ENCODE measurements around the gene ISX. TPM values are rescaled to one million over a fixed set of nuclear protein-coding genes. Genes with fewer than 3 reads are reported as not detected.

Gene ISX
- total RNA-seq, 2 experiments from 2014 or later = not detected

- H3K4me1 Mint-ChIP-seq (ENCODE audit: low read depth) = no peaks in the 10 kb centered on the region
- Histone ChIP-seq H3K9me3 (ENCODE audit: control insufficient read depth in 1 of 2, insufficient read depth in 1 of 2, low read length in 2 of 2) (peaks cover 0 to 5% of the 10 kb centered on the region in 2 experiments), H3K27me3 (ENCODE audit: control insufficient read depth in 1 of 2, insufficient read depth in 2 of 2, low read length in 2 of 2) (peaks cover 0 to 4% of the 10 kb centered on the region in 2 experiments), H3K4me3 (ENCODE audit: low read length) (no peak overlapping the region), H3K27ac (ENCODE audit: low read depth in 1 of 2, low read length in 2 of 2) (no peak overlapping the region), H3K4me1 (ENCODE audit: insufficient read depth, low read length) (no peaks in the 10 kb centered on the region), H3K36me3 (ENCODE audit: insufficient read depth, low read length) (no peaks in the 10 kb centered on the region)
- H3K36me3 Mint-ChIP-seq (ENCODE audit: low read depth) = no peaks in the 10 kb centered on the region
- H3K4me3 Mint-ChIP-seq = no peak overlapping the region
- ATAC-seq (ENCODE audit: poor library complexity) (no peak), DNase-seq (no peak)
- ChIA-PET POLR2A (no interaction called here), CTCF (interaction anchor here (1.7 kb wide), 1 partner anchor 9 kb away, joined by 4 read pairs; no protein-coding TSS in a partner anchor)
- peaks cover 22% of the 10 kb centered on the region for H3K27me3 Mint-ChIP-seq
- H3K27ac Mint-ChIP-seq = no peak overlapping the region
- no peak for TF ChIP-seq CTCF (IDR thresholded peaks at IDR 0.05)
- no peaks in the 10 kb centered on the region for H3K9me3 Mint-ChIP-seq
- intact Hi-C loops (cut with DNase I, micrococcal nuclease) = no loop called here
These were observed 36.7 kb downstream of the ISX start for GRCh38 chr22:35102663-35103062.

GRCh38 chr22:35103761-35104160 is 37.8 kb downstream of the ISX start:
- no peak overlapping the region for H3K4me3 Mint-ChIP-seq
- H3K36me3 ChIP-seq (ENCODE audit: insufficient read depth, low read length) = no peaks in the 10 kb centered on the region
- peaks cover 7 to 8% of the 10 kb centered on the region in 2 experiments for H3K27me3 ChIP-seq (ENCODE audit: control insufficient read depth in 1 of 2, insufficient read depth in 2 of 2, low read length in 2 of 2)
- peaks cover 24% of the 10 kb centered on the region for H3K27me3 Mint-ChIP-seq
- no peaks in the 10 kb centered on the region for H3K4me1 Mint-ChIP-seq (ENCODE audit: low read depth)
- ChIA-PET POLR2A (no interaction called here), CTCF (no interaction called here)
- intact Hi-C loops (cut with DNase I, micrococcal nuclease) = no loop called here
- TF ChIP-seq CTCF (IDR thresholded peaks at IDR 0.05) = no peak
- peaks cover 7 to 8% of the 10 kb centered on the region in 2 experiments for H3K9me3 ChIP-seq (ENCODE audit: control insufficient read depth in 1 of 2, insufficient read depth in 1 of 2, low read length in 2 of 2)
- H3K4me1 ChIP-seq (ENCODE audit: insufficient read depth, low read length) = no peaks in the 10 kb centered on the region
- H3K9me3 Mint-ChIP-seq = no peaks in the 10 kb centered on the region
- no peak for DNase-seq
- no peak overlapping the region for H3K27ac ChIP-seq (ENCODE audit: low read depth in 1 of 2, low read length in 2 of 2)
- H3K36me3 Mint-ChIP-seq (ENCODE audit: low read depth) = no peaks in the 10 kb centered on the region
- H3K27ac Mint-ChIP-seq = no peak overlapping the region
- no peak overlapping the region for H3K4me3 ChIP-seq (ENCODE audit: low read length)
- no peak for ATAC-seq (ENCODE audit: poor library complexity)

- Mint-ChIP-seq H3K36me3 (ENCODE audit: low read depth) (no peaks in the 10 kb centered on the region), H3K4me3 (no peak overlapping the region), H3K27me3 (peaks cover 27% of the 10 kb centered on the region), H3K4me1 (ENCODE audit: low read depth) (no peaks in the 10 kb centered on the region), H3K27ac (no peak overlapping the region), H3K9me3 (peaks cover 2% of the 10 kb centered on the region)
- no peak for DNase-seq
- Histone ChIP-seq H3K27me3 (ENCODE audit: control insufficient read depth in 1 of 2, insufficient read depth in 2 of 2, low read length in 2 of 2) (peaks cover 8% of the 10 kb centered on the region in 2 experiments), H3K36me3 (ENCODE audit: insufficient read depth, low read length) (no peaks in the 10 kb centered on the region), H3K4me3 (ENCODE audit: low read length) (no peak overlapping the region), H3K9me3 (ENCODE audit: control insufficient read depth in 1 of 2, insufficient read depth in 1 of 2, low read length in 2 of 2) (peaks cover 7 to 8% of the 10 kb centered on the region in 2 experiments), H3K4me1 (ENCODE audit: insufficient read depth, low read length) (no peaks in the 10 kb centered on the region), H3K27ac (ENCODE audit: low read depth in 1 of 2, low read length in 2 of 2) (no peak overlapping the region)
- POLR2A ChIA-PET = no interaction called here
- CTCF ChIA-PET = no interaction called here
- intact Hi-C loops (cut with DNase I, micrococcal nuclease) = no loop called here
- ATAC-seq (ENCODE audit: poor library complexity) = no peak
- TF ChIP-seq CTCF (IDR thresholded peaks at IDR 0.05) = no peak
These were observed 38.5 kb downstream of the ISX start for GRCh38 chr22:35104491-35104890.
